ENCODE measurements around the gene DEXI. TPM values are rescaled to one million over a fixed set of nuclear protein-coding genes. Genes with fewer than 3 reads are reported as not detected.
A peak's percentile ranks its signal among the peaks of the same experiment; 100 is the strongest.

The DEXI gene
- total and polyA plus RNA-seq, 2 of the 13 experiments (the other 11 are each of a cell fraction or from before 2014, with no cell fraction given), result 51.5 to 70.4 TPM

GRCh38 chr16:10944249-10945064, 2.2 kb upstream of the DEXI start, which contains the start of gene CLEC16A (continued):
- no peak for TF ChIP-seq NCOR1 (IDR thresholded peaks at IDR 0.05; ENCODE audit: borderline replicate concordance, low read length)
- peak; percentile 93; the same call in 1 of the 2 replicates for TF ChIP-seq SIN3A (IDR thresholded peaks at IDR 0.05; ENCODE audit: borderline replicate concordance, low read depth, low read length)
- TF ChIP-seq ZNF710 (CRISPR knock-in tag; IDR thresholded peaks at IDR 0.05; ENCODE audit: borderline replicate concordance), result peak; percentile 65
- TF ChIP-seq ZC3H13 (CRISPR knock-in tag; IDR thresholded peaks at IDR 0.05), result no peak
- peak; percentile 100 for TF ChIP-seq SAP130 (CRISPR knock-in tag; IDR thresholded peaks at IDR 0.05; ENCODE audit: low read depth)
- no peak; the same call in 1 of the 2 replicates for TF ChIP-seq EHMT2 (IDR thresholded peaks at IDR 0.05; ENCODE audit: borderline replicate concordance, low read depth, low read length)
- TF ChIP-seq ZNF224 (CRISPR knock-in tag; IDR thresholded peaks at IDR 0.05), result no peak; the same call in 1 of the 2 replicates
- TF ChIP-seq HOXA9 (CRISPR knock-in tag; IDR thresholded peaks at IDR 0.05; ENCODE audit: borderline replicate concordance), result no peak
- TF ChIP-seq BHLHE40 (IDR thresholded peaks at IDR 0.05; ENCODE audit: low read length), result no peak
- no peak for TF ChIP-seq NKX3-1 (CRISPR knock-in tag; IDR thresholded peaks at IDR 0.05)
- TF ChIP-seq GRHL1 (CRISPR knock-in tag; conservative IDR thresholded peaks at IDR 0.05), result no peak
- peak; percentile 100 for TF ChIP-seq SPEN (CRISPR knock-in tag; IDR thresholded peaks at IDR 0.05; ENCODE audit: low read depth)
- peak; percentile 95; the same call in 1 of the 2 replicates for TF ChIP-seq ZNF598 (CRISPR knock-in tag; IDR thresholded peaks at IDR 0.05; ENCODE audit: borderline replicate concordance)
- peak; percentile 100 for TF ChIP-seq ZBED4 (CRISPR knock-in tag; IDR thresholded peaks at IDR 0.05; ENCODE audit: borderline replicate concordance)
- TF ChIP-seq ONECUT2 (CRISPR knock-in tag; IDR thresholded peaks at IDR 0.05), result no peak
- no peak for TF ChIP-seq DPF2 (CRISPR knock-in tag; IDR thresholded peaks at IDR 0.05; ENCODE audit: borderline replicate concordance, low read depth)
- peak; percentile 66; the same call in 1 of the 2 replicates for TF ChIP-seq ZNF546 (CRISPR knock-in tag; conservative IDR thresholded peaks at IDR 0.05)
- no peak for TF ChIP-seq ZNF253 (CRISPR knock-in tag; IDR thresholded peaks at IDR 0.05; ENCODE audit: borderline replicate concordance)
- peak; percentile 77; the same call in 1 of the 2 replicates for TF ChIP-seq ARID2 (CRISPR knock-in tag; IDR thresholded peaks at IDR 0.05; ENCODE audit: borderline replicate concordance)
- TF ChIP-seq TP53 (CRISPR knock-in tag; conservative IDR thresholded peaks at IDR 0.05), result peak; percentile 63; the same call in 1 of the 2 replicates
- no peak; the same call in 1 of the 2 replicates for TF ChIP-seq BRCA1 (CRISPR knock-in tag; IDR thresholded peaks at IDR 0.05)
